PFSK-1 (cell line): ENCODE measurements around the gene MARK4.

Source experiments
- FOXP2 ChIP-seq: optimal IDR thresholded peaks from 2 replicates; pipeline ENCODE3; 2011; ENCODE audit warnings: borderline replicate concordance, control low read depth, inconsistent platforms; ENCODE audit not compliant: insufficient read depth; ENCODE audit errors: extremely low read length, extremely low read depth
- POLR2AphosphoS5 ChIP-seq: IDR thresholded peaks from 2 replicates; pipeline ENCODE4 v1.6.1; 2012; ENCODE audit warnings: low read depth, mild to moderate bottlenecking, control low read depth, low read length, moderate library complexity
- SIN3A ChIP-seq: IDR thresholded peaks from 2 replicates; pipeline ENCODE4 v1.6.1; 2012; ENCODE audit warnings: mild to moderate bottlenecking, low read length, moderate library complexity, borderline replicate concordance; ENCODE audit not compliant: insufficient read depth
- TAF1 ChIP-seq: IDR thresholded peaks from 2 replicates; pipeline ENCODE4 v1.6.1; 2012; ENCODE audit warnings: low read length, control low read depth, borderline replicate concordance; ENCODE audit not compliant: insufficient read depth
- TF ChIP-seq, protein P1 (sequence below), 2 experiments: IDR thresholded peaks; 2 replicates each; pipeline versions ENCODE4 v1.6.1 to v1.8.0; 2011 to 2012; ENCODE audit warnings: low read depth in 2 of 2, low read length in 2 of 2, control low read depth in 1 of 2, inconsistent platforms in 1 of 2, mild to moderate bottlenecking in 1 of 2, moderate library complexity in 1 of 2; ENCODE audit not compliant: insufficient read depth in 1 of 2

DNA sequence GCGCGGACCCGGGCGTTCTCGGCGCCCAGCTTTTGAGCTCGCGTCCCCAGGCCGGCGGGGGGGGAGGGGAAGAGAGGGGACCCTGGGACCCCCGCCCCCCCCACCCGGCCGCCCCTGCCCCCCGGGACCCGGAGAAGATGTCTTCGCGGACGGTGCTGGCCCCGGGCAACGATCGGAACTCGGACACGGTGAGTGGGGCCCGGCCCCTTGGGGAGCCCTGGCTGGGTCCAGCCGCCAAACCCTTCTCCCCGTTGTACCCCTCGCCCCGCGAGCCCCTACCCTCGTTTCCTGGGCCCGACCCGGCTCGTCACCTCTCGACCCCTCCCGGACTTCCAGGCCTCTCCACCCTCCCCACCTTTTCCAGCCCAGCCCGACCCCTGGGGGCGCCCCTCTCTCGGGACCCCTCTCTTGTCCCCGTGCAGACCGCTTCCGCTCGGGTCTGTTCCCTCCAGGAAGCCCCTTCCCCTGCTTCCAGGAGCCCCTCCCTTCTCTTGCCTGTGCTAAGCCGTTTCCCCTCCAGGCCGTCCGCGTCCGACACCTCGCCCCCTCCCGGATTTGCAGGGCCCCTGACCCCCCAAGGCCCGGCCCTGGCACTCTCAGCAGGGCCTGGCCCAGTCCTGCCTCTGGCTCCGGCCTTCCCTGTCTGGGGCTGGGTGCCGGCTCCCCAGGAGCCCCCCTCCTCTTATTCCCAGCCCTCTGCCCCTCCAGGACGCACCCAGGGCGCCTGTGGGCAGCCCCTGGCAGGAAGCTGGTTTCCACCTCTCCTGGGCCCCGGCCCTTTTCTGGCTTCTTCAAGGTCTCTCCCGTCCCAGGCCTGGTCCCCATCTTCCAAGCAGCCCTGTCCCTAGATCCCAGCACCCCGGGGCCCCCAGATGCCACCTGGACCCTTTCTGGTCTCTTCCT lies 632 bp downstream of the MARK4 start:
- TF ChIP-seq, protein P1, sequence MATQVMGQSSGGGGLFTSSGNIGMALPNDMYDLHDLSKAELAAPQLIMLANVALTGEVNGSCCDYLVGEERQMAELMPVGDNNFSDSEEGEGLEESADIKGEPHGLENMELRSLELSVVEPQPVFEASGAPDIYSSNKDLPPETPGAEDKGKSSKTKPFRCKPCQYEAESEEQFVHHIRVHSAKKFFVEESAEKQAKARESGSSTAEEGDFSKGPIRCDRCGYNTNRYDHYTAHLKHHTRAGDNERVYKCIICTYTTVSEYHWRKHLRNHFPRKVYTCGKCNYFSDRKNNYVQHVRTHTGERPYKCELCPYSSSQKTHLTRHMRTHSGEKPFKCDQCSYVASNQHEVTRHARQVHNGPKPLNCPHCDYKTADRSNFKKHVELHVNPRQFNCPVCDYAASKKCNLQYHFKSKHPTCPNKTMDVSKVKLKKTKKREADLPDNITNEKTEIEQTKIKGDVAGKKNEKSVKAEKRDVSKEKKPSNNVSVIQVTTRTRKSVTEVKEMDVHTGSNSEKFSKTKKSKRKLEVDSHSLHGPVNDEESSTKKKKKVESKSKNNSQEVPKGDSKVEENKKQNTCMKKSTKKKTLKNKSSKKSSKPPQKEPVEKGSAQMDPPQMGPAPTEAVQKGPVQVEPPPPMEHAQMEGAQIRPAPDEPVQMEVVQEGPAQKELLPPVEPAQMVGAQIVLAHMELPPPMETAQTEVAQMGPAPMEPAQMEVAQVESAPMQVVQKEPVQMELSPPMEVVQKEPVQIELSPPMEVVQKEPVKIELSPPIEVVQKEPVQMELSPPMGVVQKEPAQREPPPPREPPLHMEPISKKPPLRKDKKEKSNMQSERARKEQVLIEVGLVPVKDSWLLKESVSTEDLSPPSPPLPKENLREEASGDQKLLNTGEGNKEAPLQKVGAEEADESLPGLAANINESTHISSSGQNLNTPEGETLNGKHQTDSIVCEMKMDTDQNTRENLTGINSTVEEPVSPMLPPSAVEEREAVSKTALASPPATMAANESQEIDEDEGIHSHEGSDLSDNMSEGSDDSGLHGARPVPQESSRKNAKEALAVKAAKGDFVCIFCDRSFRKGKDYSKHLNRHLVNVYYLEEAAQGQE (IDR thresholded peaks at IDR 0.05; ENCODE audit: insufficient read depth in 1 of 2, low read depth in 2 of 2, low read length in 2 of 2) = no peak
- TF ChIP-seq POLR2AphosphoS5 (no peak), TAF1 (no peak), SIN3A (no peak), FOXP2 (no peak)
